T-helper 1 cell (primary cell): ENCODE measurements around the gene CLIC3.

Source experiments
- DNase-seq, 5 donors: peaks; one replicate each; pipeline ENCODE4 v3.0.0-alpha.2; 2012 to 2020

Gene CLIC3

GRCh38 chr9:137000177-137000930, 4.0 kb upstream of the CLIC3 start:
- DNase-seq = peak in 1 of 5 donors; percentile 72

- DNase-seq = peak in 1 of 5 donors; percentile 44
Measured at GRCh38 chr9:136997830-136998234, 1.5 kb upstream of the CLIC3 start.

- no peak for DNase-seq
Measured at GRCh38 chr9:136997371-136997770, 1.0 kb upstream of the CLIC3 start.

- no peak for DNase-seq
Measured at GRCh38 chr9:136995772-136996311, 526 bp downstream of the CLIC3 start.

GRCh38 chr9:136995362-136995761, 1.0 kb downstream of the CLIC3 start:
- DNase-seq = no peak

GRCh38 chr9:136994888-136995230, 1.5 kb downstream of the CLIC3 start:
- no peak for DNase-seq

GRCh38 chr9:136994180-136994887, 2.0 kb downstream of the CLIC3 start:
- no peak for DNase-seq

- no peak for DNase-seq
Measured at GRCh38 chr9:136992819-136993369, 3.5 kb downstream of the CLIC3 start.

GRCh38 chr9:136991993-136992818, 4.2 kb downstream of the CLIC3 start, which contains the start of gene PAXX:
Gene PAXX, plus strand, starts transcription at chr9:136992422. Its CDS starts 22 bp downstream, at chr9:136992444.
- DNase-seq = peak; percentile 90 to 94 (median 91)

- no peak for DNase-seq
Measured at GRCh38 chr9:136990242-136990911, 6.0 kb downstream of the CLIC3 start.

GRCh38 chr9:136988872-136989271, 7.5 kb downstream of the CLIC3 start:
- no peak for DNase-seq

- no peak for DNase-seq
Measured at GRCh38 chr9:136985853-136986252, 10.5 kb downstream of the CLIC3 start.

- DNase-seq = no peak
Measured at GRCh38 chr9:136985027-136985602, 11.3 kb downstream of the CLIC3 start.

- DNase-seq = no peak
Measured at GRCh38 chr9:136984464-136985026, 11.8 kb downstream of the CLIC3 start.

GRCh38 chr9:136983656-136984314, 12.6 kb downstream of the CLIC3 start:
- no peak for DNase-seq

- DNase-seq = no peak
Measured at GRCh38 chr9:136983167-136983566, 13.2 kb downstream of the CLIC3 start.

- no peak for DNase-seq
Measured at GRCh38 chr9:136982232-136983051, 13.9 kb downstream of the CLIC3 start, which contains the start of gene LCNL1. Gene LCNL1, plus strand, starts transcription at chr9:136982993. Its CDS starts 594 bp downstream, at chr9:136983587.

- DNase-seq = no peak
Measured at GRCh38 chr9:136981588-136982231, 14.7 kb downstream of the CLIC3 start.
